H1 (cell line): ENCODE data around the gene TGM6. TPM values are rescaled to one million over a fixed set of nuclear protein-coding genes. Genes with fewer than 3 reads are reported as not detected.

Experiments
- CTCF ChIA-PET: fragments of 300-600 bp; sonication (Branson Sonifier 250); formaldehyde crosslinking; loops from one replicate; lab custom pipeline; 2021; ENCODE audit not compliant: partially characterized antibody; lab: Charles Lee
- POLR2A ChIA-PET: fragments of 300-600 bp; sonication (Branson Sonifier 250); formaldehyde crosslinking; loops from one replicate; lab custom pipeline; 2021; ENCODE audit warnings: inconsistent platforms; ENCODE audit not compliant: partially characterized antibody; lab: Charles Lee
- DNase-seq, 2 experiments: peaks; one replicate each; pipeline versions ENCODE4 v3.0.0 to v3.0.0-alpha.2; 2010 to 2022; ENCODE audit warnings: low spot score in 2 of 2, low read depth in 1 of 2, mixed read lengths in 1 of 2
- FAIRE-seq: peaks from 2 replicates; lab custom pipeline; 2011; peaks lifted over from hg19 to GRCh38; lab: Jason Lieb, UNC
- H2AFZ ChIP-seq: 2 replicates; pipeline ENCODE4 v1.8.1; 2012; ENCODE audit warnings: low read length, inconsistent platforms
- H2AK5ac ChIP-seq: 2 replicates; pipeline ENCODE4 v1.6.1; 2013; ENCODE audit warnings: low read depth, low read length
- H2BK120ac ChIP-seq: replicated peaks from 2 replicates; pipeline ENCODE3; 2013; ENCODE audit warnings: low read depth, low read length, inconsistent platforms
- H2BK12ac ChIP-seq: 2 replicates; pipeline ENCODE4 v1.6.1; 2013; ENCODE audit warnings: low read depth, low read length
- H2BK15ac ChIP-seq: 2 replicates; pipeline ENCODE4 v1.6.1; 2013; ENCODE audit warnings: low read length
- H2BK20ac ChIP-seq: 2 replicates; pipeline ENCODE4 v1.6.1; 2013; ENCODE audit warnings: low read length
- H2BK5ac ChIP-seq: 2 replicates; pipeline ENCODE4 v1.6.1; 2013; ENCODE audit warnings: low read depth, low read length
- H3K14ac ChIP-seq: 2 replicates; pipeline ENCODE4 v1.6.1; 2013; ENCODE audit warnings: inconsistent platforms; ENCODE audit not compliant: insufficient read length
- H3K18ac ChIP-seq: 2 replicates; pipeline ENCODE4 v1.6.1; 2013; ENCODE audit warnings: low read length; ENCODE audit errors: extremely low read depth
- H3K23ac ChIP-seq: 2 replicates; pipeline ENCODE4 v1.6.1; 2013; ENCODE audit warnings: inconsistent platforms; ENCODE audit not compliant: insufficient read length
- H3K23me2 ChIP-seq: 2 replicates; pipeline ENCODE4 v1.6.1; 2013; ENCODE audit warnings: low read depth, low read length
- H3K27ac ChIP-seq: 2 replicates; pipeline ENCODE4 v1.6.1; 2011; ENCODE audit warnings: low read depth, low read length, inconsistent platforms
- H3K27me3 ChIP-seq, 4 experiments: replicated peaks in 1 of 4; 1 replicate in 1 of 4; 2 replicates in 3 of 4; pipeline versions ENCODE4 v1.6.1 to v1.8.1; 2011 to 2013; ENCODE audit warnings: low read length in 3 of 4, mild to moderate bottlenecking in 3 of 4, inconsistent platforms in 2 of 4, mixed read lengths in 2 of 4, moderate library complexity in 1 of 4; ENCODE audit not compliant: control insufficient read depth in 3 of 4, insufficient read depth in 3 of 4; ENCODE audit errors: extremely low read depth in 1 of 4
- H3K36me3 ChIP-seq, 4 experiments: 2 replicates each; pipeline versions ENCODE4 v1.6.1 to v1.8.1; 2011 to 2013; ENCODE audit warnings: mild to moderate bottlenecking in 4 of 4, low read length in 3 of 4, moderate library complexity in 2 of 4, control low read depth in 1 of 4, inconsistent platforms in 1 of 4; ENCODE audit not compliant: insufficient read depth in 4 of 4, control insufficient read depth in 2 of 4
- H3K4ac ChIP-seq: replicated peaks from 2 replicates; pipeline ENCODE3; 2013; ENCODE audit warnings: low read length, low read depth, mixed read lengths, inconsistent platforms; ENCODE audit not compliant: insufficient read length
- H3K4me1 ChIP-seq, 4 experiments: replicated peaks in 1 of 4; 1 replicate in 1 of 4; 2 replicates in 3 of 4; pipeline versions ENCODE4 v1.6.1 to v1.8.1; 2011 to 2013; ENCODE audit warnings: low read length in 3 of 4, inconsistent platforms in 2 of 4, mixed read lengths in 1 of 4; ENCODE audit not compliant: insufficient read depth in 4 of 4, control insufficient read depth in 3 of 4
- H3K4me2 ChIP-seq, 2 experiments: 2 replicates each; pipeline versions ENCODE4 v1.6.1 to v1.8.1; 2011 to 2013; ENCODE audit warnings: low read depth in 2 of 2, low read length in 2 of 2, control low read depth in 1 of 2, inconsistent platforms in 1 of 2, mild to moderate bottlenecking in 1 of 2; ENCODE audit not compliant: insufficient read depth in 1 of 2
- H3K4me3 ChIP-seq, 4 experiments: fragments of 200-600, 300-600 bp in 1 of 4; sonication (generic), shearing (Covaris generic), sonication (Bioruptor Twin) in 1 of 4; 2 replicates each; pipeline versions ENCODE4 v1.5.1 to v1.8.1; 2011 to 2016; ENCODE audit warnings: low read length in 4 of 4, low read depth in 3 of 4, control low read depth in 2 of 4, inconsistent platforms in 2 of 4, mild to moderate bottlenecking in 2 of 4, mixed read lengths in 1 of 4, moderate library complexity in 1 of 4; ENCODE audit not compliant: insufficient read depth in 2 of 4; ENCODE audit errors: extremely low read depth in 1 of 4
- H3K56ac ChIP-seq: replicated peaks from 2 replicates; pipeline ENCODE3; 2013; ENCODE audit warnings: low read depth, mild to moderate bottlenecking, mixed read lengths, low read length, inconsistent platforms; ENCODE audit not compliant: insufficient read length
- H3K79me1 ChIP-seq: 2 replicates; pipeline ENCODE4 v1.6.1; 2013; ENCODE audit warnings: low read depth, low read length, control low read depth
- H3K79me2 ChIP-seq, 2 experiments: 2 replicates each; pipeline versions ENCODE4 v1.6.1 to v1.8.1; 2012 to 2013; ENCODE audit warnings: low read length in 2 of 2, mild to moderate bottlenecking in 2 of 2, inconsistent platforms in 1 of 2; ENCODE audit not compliant: insufficient read depth in 2 of 2, control insufficient read depth in 1 of 2
- H3K9ac ChIP-seq, 4 experiments: replicated peaks in 1 of 4; 1 replicate in 1 of 4; 2 replicates in 3 of 4; pipeline versions ENCODE4 v1.6.1 to v1.8.1; 2011 to 2013; ENCODE audit warnings: low read depth in 3 of 4, low read length in 3 of 4, control low read depth in 2 of 4, mild to moderate bottlenecking in 2 of 4, moderate library complexity in 2 of 4, inconsistent platforms in 1 of 4; ENCODE audit errors: extremely low read depth in 1 of 4
- H3K9me3 ChIP-seq, 2 experiments: 2 replicates each; pipeline versions ENCODE4 v1.6.1 to v1.8.1; 2012 to 2013; ENCODE audit warnings: mild to moderate bottlenecking in 2 of 2, moderate library complexity in 2 of 2, control low read depth in 1 of 2, inconsistent platforms in 1 of 2, low read depth in 1 of 2, low read length in 1 of 2, mixed read lengths in 1 of 2; ENCODE audit not compliant: insufficient read depth in 2 of 2
- H4K20me1 ChIP-seq, 2 experiments: replicated peaks in 1 of 2; 2 replicates each; pipeline versions ENCODE3 to v1.8.1; 2011 to 2013; ENCODE audit warnings: inconsistent platforms in 2 of 2, low read length in 2 of 2, mild to moderate bottlenecking in 1 of 2; ENCODE audit not compliant: insufficient read depth in 2 of 2, control insufficient read depth in 1 of 2
- H4K5ac ChIP-seq: 2 replicates; pipeline ENCODE4 v1.6.1; 2013; ENCODE audit warnings: low read length, low read depth, mixed read lengths, inconsistent platforms; ENCODE audit not compliant: insufficient read length
- H4K8ac ChIP-seq: 2 replicates; pipeline ENCODE4 v1.8.0; 2013; ENCODE audit warnings: mild to moderate bottlenecking, moderate library complexity, low read length, inconsistent platforms; ENCODE audit not compliant: insufficient read depth; ENCODE audit errors: extremely low read depth
- H4K91ac ChIP-seq: replicated peaks from 2 replicates; pipeline ENCODE3; 2013; ENCODE audit warnings: low read length, mixed read lengths, inconsistent platforms; ENCODE audit not compliant: insufficient read length
- BACH1 ChIP-seq: IDR thresholded peaks from 2 replicates; pipeline ENCODE4 v1.6.1; 2012; ENCODE audit warnings: low read length, improper control_type of control experiment
- CBX5 ChIP-seq: fragments of 300-800, 300-1000 bp; sonication (generic); IDR thresholded peaks from 2 replicates; pipeline ENCODE4 v1.7.1; 2016; ENCODE audit warnings: antibody characterized with exemption, low read length, low read depth
- CHD1 ChIP-seq: IDR thresholded peaks from 2 replicates; pipeline ENCODE4 v1.6.1; 2012; ENCODE audit warnings: low read depth, low read length, improper control_type of control experiment
- CREB1 ChIP-seq: IDR thresholded peaks from 2 replicates; pipeline ENCODE4 v1.6.1; 2012; ENCODE audit warnings: inconsistent platforms
- EZH2 ChIP-seq: fragments of 200-600 bp; sonication (generic); IDR thresholded peaks from 2 replicates; pipeline ENCODE4 v1.7.1; 2012; ENCODE audit warnings: low read depth, mild to moderate bottlenecking, moderate library complexity, low read length, inconsistent platforms; ENCODE audit not compliant: severe bottlenecking
- FOSL1 ChIP-seq: IDR thresholded peaks from 2 replicates; pipeline ENCODE4 v1.6.1; 2011; ENCODE audit warnings: mild to moderate bottlenecking, low read depth, low read length, moderate library complexity; ENCODE audit not compliant: insufficient read depth
- GABPA ChIP-seq: IDR thresholded peaks from 2 replicates; pipeline ENCODE4 v1.6.1; 2011; ENCODE audit warnings: mild to moderate bottlenecking, low read length, moderate library complexity, borderline replicate concordance; ENCODE audit not compliant: insufficient read depth
- MAFK ChIP-seq: IDR thresholded peaks from 2 replicates; pipeline ENCODE4 v1.6.1; 2012; ENCODE audit warnings: low read depth, mild to moderate bottlenecking, improper control_type of control experiment, low read length
- SAP30 ChIP-seq: fragments of 300-600 bp; sonication (generic); IDR thresholded peaks from 2 replicates; pipeline ENCODE4 v1.7.1; 2012; ENCODE audit warnings: low read length, moderate library complexity, mild to moderate bottlenecking, inconsistent platforms; ENCODE audit not compliant: insufficient read depth, insufficient replicate concordance
- SIN3A ChIP-seq, 2 experiments: IDR thresholded peaks in 1 of 2; conservative IDR thresholded peaks in 1 of 2; 2 replicates each; pipeline ENCODE4 v1.6.1; 2011 to 2012; ENCODE audit warnings: low read length in 2 of 2, improper control_type of control experiment in 1 of 2, low read depth in 1 of 2, mild to moderate bottlenecking in 1 of 2
- SP1 ChIP-seq: IDR thresholded peaks from 2 replicates; pipeline ENCODE4 v1.6.1; 2011; ENCODE audit warnings: low read depth, low read length
- TAF7 ChIP-seq: optimal IDR thresholded peaks from 2 replicates; pipeline ENCODE3; 2011; ENCODE audit warnings: low read depth, mild to moderate bottlenecking, inconsistent platforms, low read length, moderate library complexity, borderline replicate concordance
- USF2 ChIP-seq: IDR thresholded peaks from 2 replicates; pipeline ENCODE4 v1.6.1; 2011; ENCODE audit warnings: low read length, improper control_type of control experiment
- WGBS, 2 experiments: shearing (Covaris generic) in 1 of 2; methylation state at CpG; one replicate each; pipeline versions ENCODE4 v1.1.6 to v1.1.7; 2013 to 2015; ENCODE audit warnings: low lambda C conversion rate in 2 of 2, mixed read lengths in 2 of 2, inconsistent platforms in 1 of 2, low coverage in 1 of 2, missing lambda C conversion rate in 1 of 2; ENCODE audit not compliant: insufficient replicate concordance in 2 of 2, insufficient coverage in 1 of 2, insufficient read length in 1 of 2; ENCODE audit errors: extremely low coverage in 1 of 2, missing lambda C conversion rate in 1 of 2; 5-methylcytosine and 5-hydroxymethylcytosine counted together
- polyA plus RNA-seq, 7 experiments: library from polyadenylated mRNA; depleted of rRNA in 3 of 7; stranded (reverse) in 5 of 7; unstranded in 2 of 7; fragments of >200 nt in 5 of 7; fragments of 200-250 nt in 2 of 7; gene quantifications; 1 replicate in 5 of 7; 2 replicates in 1 of 7; 4 replicates in 1 of 7; pipeline versions ENCODE4 v1.2.1 to v1.2.3, GENCODE V29; 2011 to 2013; ENCODE audit warnings: missing spikeins in 2 of 7, mixed read lengths in 2 of 7
- total RNA-seq: library from RNA; stranded (reverse); fragmentation: NEBNext Ultra II Directional; extraction: Animal tissue kit (Norgen Biotek cat#: 25700); gene quantifications from 2 replicates; pipeline ENCODE4 v1.2.1, GENCODE V29; 2021

TGM6 gene
- total and polyA plus RNA-seq, 2 of the 8 experiments (the other 6 are each of a cell fraction or from before 2014, with no cell fraction given): 0.03 TPM; not detected in 1

- Histone ChIP-seq H3K14ac (no peak overlapping the region), H3K27me3 (no peaks in the 10 kb centered on the region; a peak in 1 of 7 replicates), H3K79me1 (no peaks in the 10 kb centered on the region), H3K23ac (no peak overlapping the region), H3K23me2 (peaks cover 2% of the 10 kb centered on the region; the same call in 1 of the 2 replicates), H4K20me1 (no peaks in the 10 kb centered on the region), H3K4me2 (no peak overlapping the region), H4K8ac (no peak overlapping the region), H2BK15ac (peak overlapping the region; percentile 3; the same call in 1 of the 2 replicates), H3K9ac (no peak overlapping the region), H2AK5ac (no peak overlapping the region), H3K4me3 (no peak overlapping the region), H3K4me1 (no peaks in the 10 kb centered on the region), H3K27ac (no peak overlapping the region), H2BK5ac (no peak overlapping the region), H3K18ac (no peak overlapping the region), H3K4ac (no peak overlapping the region), H2BK20ac (no peak overlapping the region), H3K36me3 (no peaks in the 10 kb centered on the region), H2BK12ac (no peak overlapping the region), H4K91ac (no peak overlapping the region), H2BK120ac (no peak overlapping the region), H2AFZ (no peak overlapping the region), H3K56ac (no peak overlapping the region), H3K9me3 (no peaks in the 10 kb centered on the region), H3K79me2 (no peaks in the 10 kb centered on the region), H4K5ac (no peak overlapping the region)
- POLR2A ChIA-PET: no interaction called here
- WGBS, 2 experiments: 97% methylated on average over 2 of the region's 2 CpGs; no CpG with 5 or more reads in 1 of the 2 experiments
- CTCF ChIA-PET: interaction anchor here (0.5 to 2.5 kb wide), 3 partner anchors 22 to 96 kb away, joined by 3 to 17 read pairs (median 3); no protein-coding TSS in a partner anchor
- DNase-seq (no peak), FAIRE-seq (no peak)
- TF ChIP-seq USF2: no peak
- TF ChIP-seq SP1: no peak
- no peak for TF ChIP-seq TAF7
- TF ChIP-seq EZH2: no peak
- no peak for TF ChIP-seq BACH1
- no peak for TF ChIP-seq CHD1
- TF ChIP-seq SIN3A (conservative IDR thresholded peaks at IDR 0.05 in 1 of 2, IDR thresholded peaks at IDR 0.05 in 1 of 2; ENCODE audit: low read depth in 1 of 2, low read length in 2 of 2): no peak
- no peak for TF ChIP-seq SAP30
- TF ChIP-seq CREB1: no peak
- no peak for TF ChIP-seq GABPA
- no peak for TF ChIP-seq FOSL1
- TF ChIP-seq MAFK: no peak
- no peak for TF ChIP-seq CBX5
Observed at GRCh38 chr20:2365091-2365490, 15.6 kb upstream of the TGM6 start.
